Lower lobe of right lung (tissue), 2 donors: ENCODE measurements around the gene SINHCAF. TPM values are rescaled to one million over a fixed set of nuclear protein-coding genes. Genes with fewer than 3 reads are reported as not detected.

Experiments used
- ATAC-seq, 2 donors: fragments of 200-7000 bp; cut with Tn5 transposase; one replicate each; pipeline ENCODE4 v1.9.1; 2020 to 2022; ENCODE audit warnings: mild to moderate bottlenecking in 2 of 2, moderate library complexity in 2 of 2
- DNase-seq: peaks from one replicate; pipeline ENCODE4 v3.0.0-alpha.2; 2020
- H3K27ac ChIP-seq: fragments of 200-600 bp; one replicate; pipeline ENCODE4 v1.8.0; 2022
- H3K27me3 ChIP-seq: fragments of 200-600 bp; one replicate; pipeline ENCODE4 v1.8.0; 2022; ENCODE audit warnings: low read depth
- H3K36me3 ChIP-seq: fragments of 200-600 bp; one replicate; pipeline ENCODE4 v1.8.0; 2022; ENCODE audit warnings: mild to moderate bottlenecking
- H3K4me1 ChIP-seq: fragments of 200-600 bp; one replicate; pipeline ENCODE4 v1.8.0; 2022
- H3K4me3 ChIP-seq: fragments of 200-600 bp; one replicate; pipeline ENCODE4 v1.8.0; 2022; ENCODE audit warnings: mild to moderate bottlenecking
- H3K9me3 ChIP-seq: fragments of 200-600 bp; one replicate; pipeline ENCODE4 v1.8.0; 2022
- intact Hi-C: fragments of 100-400 bp; cut with DNase I; formaldehyde crosslinking; loops from one replicate; pipeline ENCODE4 v1.11.0; 2022
- total RNA-seq: library from RNA; stranded (reverse); fragmentation: NEBNext Ultra II Directional; extraction: Animal tissue kit (Norgen Biotek cat#: 25700); gene quantifications from one replicate; pipeline ENCODE4 v1.2.1, GENCODE V29; 2021
- TF ChIP-seq, protein P1 (sequence below): fragments of 200-600 bp; IDR thresholded peaks from one replicate; pipeline ENCODE4 v1.8.0; 2022; ENCODE audit warnings: antibody characterized with exemption, mild to moderate bottlenecking
- donor health status: DM: no; HTN: yes; CAD: no; lungs with severe emphysema.

SINHCAF gene
- total RNA-seq, 1 donor from 2014 or later: 45.2 TPM

- TF ChIP-seq, protein P1, sequence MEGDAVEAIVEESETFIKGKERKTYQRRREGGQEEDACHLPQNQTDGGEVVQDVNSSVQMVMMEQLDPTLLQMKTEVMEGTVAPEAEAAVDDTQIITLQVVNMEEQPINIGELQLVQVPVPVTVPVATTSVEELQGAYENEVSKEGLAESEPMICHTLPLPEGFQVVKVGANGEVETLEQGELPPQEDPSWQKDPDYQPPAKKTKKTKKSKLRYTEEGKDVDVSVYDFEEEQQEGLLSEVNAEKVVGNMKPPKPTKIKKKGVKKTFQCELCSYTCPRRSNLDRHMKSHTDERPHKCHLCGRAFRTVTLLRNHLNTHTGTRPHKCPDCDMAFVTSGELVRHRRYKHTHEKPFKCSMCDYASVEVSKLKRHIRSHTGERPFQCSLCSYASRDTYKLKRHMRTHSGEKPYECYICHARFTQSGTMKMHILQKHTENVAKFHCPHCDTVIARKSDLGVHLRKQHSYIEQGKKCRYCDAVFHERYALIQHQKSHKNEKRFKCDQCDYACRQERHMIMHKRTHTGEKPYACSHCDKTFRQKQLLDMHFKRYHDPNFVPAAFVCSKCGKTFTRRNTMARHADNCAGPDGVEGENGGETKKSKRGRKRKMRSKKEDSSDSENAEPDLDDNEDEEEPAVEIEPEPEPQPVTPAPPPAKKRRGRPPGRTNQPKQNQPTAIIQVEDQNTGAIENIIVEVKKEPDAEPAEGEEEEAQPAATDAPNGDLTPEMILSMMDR: no peak
Observed at GRCh38 chr12:31311634-31312258, 14.2 kb downstream of the SINHCAF start.

GRCh38 chr12:31310488-31310887, 15.5 kb downstream of the SINHCAF start:
- Histone ChIP-seq H3K27me3 (no peaks in the 10 kb centered on the region), H3K4me3 (no peak overlapping the region), H3K4me1 (peaks cover 4% of the 10 kb centered on the region), H3K27ac (no peak overlapping the region), H3K36me3 (no peaks in the 10 kb centered on the region), H3K9me3 (no peaks in the 10 kb centered on the region)
- ATAC-seq (no peak), DNase-seq (no peak)
- intact Hi-C loops: no loop called here
- TF ChIP-seq, protein P1: no peak

More at GRCh38 chr12:31311634-31312258, 14.2 kb downstream of the SINHCAF start:
- intact Hi-C loops: no loop called here
- Histone ChIP-seq H3K36me3 (no peaks in the 10 kb centered on the region), H3K27me3 (no peaks in the 10 kb centered on the region), H3K9me3 (no peaks in the 10 kb centered on the region), H3K4me1 (peaks cover 14% of the 10 kb centered on the region), H3K27ac (no peak overlapping the region), H3K4me3 (no peak overlapping the region)
- no peak for ATAC-seq
- DNase-seq: no peak

GRCh38 chr12:31309279-31309678, 16.7 kb downstream of the SINHCAF start:
- ATAC-seq (no peak), DNase-seq (no peak)
- Histone ChIP-seq H3K27ac (no peak overlapping the region), H3K4me1 (no peaks in the 10 kb centered on the region), H3K4me3 (no peak overlapping the region), H3K36me3 (peaks cover 10% of the 10 kb centered on the region), H3K9me3 (no peaks in the 10 kb centered on the region), H3K27me3 (no peaks in the 10 kb centered on the region)
- intact Hi-C loops: no loop called here
- TF ChIP-seq, protein P1: no peak

DNA sequence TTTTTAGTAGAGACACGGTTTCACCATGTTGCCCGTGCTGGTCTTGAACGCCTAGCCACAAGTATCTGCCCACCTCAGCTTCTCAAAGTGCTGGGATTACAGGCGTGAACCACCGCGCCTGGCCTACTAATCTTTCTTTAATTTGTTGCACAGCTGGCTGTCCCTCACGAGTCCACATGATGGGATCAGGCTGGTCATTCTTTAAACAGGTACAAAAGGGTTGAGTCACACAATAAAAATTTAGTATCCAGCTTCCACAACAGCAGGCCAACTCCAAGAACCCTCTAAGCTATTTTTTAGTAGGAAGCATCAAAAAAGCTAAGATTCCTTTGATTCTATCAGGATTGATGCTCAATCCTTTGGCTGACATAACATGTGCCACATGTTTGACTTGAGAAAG, 17.8 kb downstream of the SINHCAF start:
- H3K27me3 ChIP-seq: no peaks in the 10 kb centered on the region
- H3K4me1 ChIP-seq: no peaks in the 10 kb centered on the region
- H3K9me3 ChIP-seq: no peaks in the 10 kb centered on the region
- no peak overlapping the region for H3K27ac ChIP-seq
- ATAC-seq (no peak), DNase-seq (no peak)
- intact Hi-C loops: no loop called here
- TF ChIP-seq, protein P1: no peak
- H3K4me3 ChIP-seq: no peak overlapping the region
- H3K36me3 ChIP-seq: peaks cover 13% of the 10 kb centered on the region

GRCh38 chr12:31306866-31307265, 19.1 kb downstream of the SINHCAF start:
- ATAC-seq (no peak), DNase-seq (no peak)
- intact Hi-C loops: no loop called here
- TF ChIP-seq, protein P1: no peak
- Histone ChIP-seq H3K27me3 (no peaks in the 10 kb centered on the region), H3K27ac (no peak overlapping the region), H3K9me3 (no peaks in the 10 kb centered on the region), H3K4me1 (no peaks in the 10 kb centered on the region), H3K4me3 (no peak overlapping the region), H3K36me3 (peaks cover 20% of the 10 kb centered on the region)
